ENCODE measurements around the gene FHIP1A.
A peak's percentile ranks its signal among the peaks of the same experiment; 100 is the strongest.
"Not testable (repeated sequence)": the region's sequence is repeated elsewhere in the genome, so short reads cannot be mapped to it uniquely, and the experiment has no call there.

The FHIP1A gene

GRCh38 chr4:151408630-151409469, at the start of gene FHIP1A:
Gene FHIP1A, plus strand, starts transcription at chr4:151409176. Its CDS starts 157,084 bp downstream, at chr4:151566260.
- peak; percentile 85 to 89 for DNase-seq

GRCh38 chr4:151359576-151359975, 49.4 kb upstream of the FHIP1A start:
- no peak for DNase-seq

- DNase-seq = no peak
Observed at GRCh38 chr4:151361126-151361525, 47.9 kb upstream of the FHIP1A start.

- no peak for DNase-seq
Observed at GRCh38 chr4:151361966-151362365, 47.0 kb upstream of the FHIP1A start.

GRCh38 chr4:151362404-151363164, 46.4 kb upstream of the FHIP1A start:
- DNase-seq = peak; percentile 66 to 74

GRCh38 chr4:151376540-151376939, 32.4 kb upstream of the FHIP1A start:
- DNase-seq = no peak

- no peak for DNase-seq
Observed at GRCh38 chr4:151389311-151389710, 19.7 kb upstream of the FHIP1A start.

GRCh38 chr4:151389799-151390198, 19.2 kb upstream of the FHIP1A start:
- not testable (repeated sequence) for DNase-seq

- DNase-seq = no peak
Observed at GRCh38 chr4:151395873-151396272, 13.1 kb upstream of the FHIP1A start.

GRCh38 chr4:151400343-151400742, 8.6 kb upstream of the FHIP1A start:
- no peak for DNase-seq

- DNase-seq = no peak
Observed at GRCh38 chr4:151401739-151402138, 7.2 kb upstream of the FHIP1A start.

- DNase-seq = no peak
Observed at GRCh38 chr4:151402145-151402865, 6.7 kb upstream of the FHIP1A start.

GRCh38 chr4:151403656-151404055, 5.3 kb upstream of the FHIP1A start:
- no peak for DNase-seq

GRCh38 chr4:151404802-151405201, 4.2 kb upstream of the FHIP1A start:
- DNase-seq = not testable (repeated sequence)

- DNase-seq = no peak
Observed at GRCh38 chr4:151407018-151407417, 2.0 kb upstream of the FHIP1A start.

- peak in 1 of 2 experiments; percentile 29 for DNase-seq
Observed at GRCh38 chr4:151407466-151408379, 1.3 kb upstream of the FHIP1A start.

- no peak for DNase-seq
Observed at GRCh38 chr4:151408380-151408629, 671 bp upstream of the FHIP1A start.

- DNase-seq = peak in 1 of 2 experiments; percentile 8
Observed at GRCh38 chr4:151409470-151410313, 716 bp downstream of the FHIP1A start.

GRCh38 chr4:151415978-151416377, 7.0 kb downstream of the FHIP1A start:
- no peak for DNase-seq

GRCh38 chr4:151417164-151417571, 8.2 kb downstream of the FHIP1A start:
- no peak for DNase-seq

- no peak for DNase-seq
Observed at GRCh38 chr4:151417766-151418376, 8.9 kb downstream of the FHIP1A start.
